Muscle of back (tissue), 11 donors: ENCODE results near the gene ETV6. TPM values are rescaled to one million over a fixed set of nuclear protein-coding genes. Genes with fewer than 3 reads are reported as not detected.
"Not testable (repeated sequence)": the region's sequence is repeated elsewhere in the genome, so short reads cannot be mapped to it uniquely, and the experiment has no call there.

Source experiments
- DNase-seq, 3 donors: peaks; one replicate each; pipeline versions ENCODE4 v3.0.0 to v3.0.0-alpha.2; 2013
- polyA plus RNA-seq, 10 donors: library from polyadenylated mRNA; unstranded; fragments of 120-200 nt; gene quantifications; one replicate each; pipeline ENCODE4 v1.2.1, GENCODE V29; 2013; ENCODE audit not compliant: insufficient read length in 10 of 10

ETV6 gene
- polyA plus RNA-seq, 10 donors = 7.1 to 13.0 (median 11.0) TPM

- DNase-seq = no peak
These were observed 16.9 kb downstream of the ETV6 start for GRCh38 chr12:11666131-11667050.

GRCh38 chr12:11667171-11667570 lies 17.7 kb downstream of the ETV6 start:
- DNase-seq = no peak

GRCh38 chr12:11668611-11669010 lies 19.1 kb downstream of the ETV6 start:
- DNase-seq = no peak

GRCh38 chr12:11669348-11669747 lies 19.9 kb downstream of the ETV6 start:
- no peak for DNase-seq

GRCh38 chr12:11672256-11673191 lies 23.1 kb downstream of the ETV6 start:
- DNase-seq = no peak

- no peak for DNase-seq
These were observed 24.4 kb downstream of the ETV6 start for GRCh38 chr12:11673666-11674461.

GRCh38 chr12:11674894-11675390 lies 25.5 kb downstream of the ETV6 start:
- DNase-seq = no peak

- no peak for DNase-seq
These were observed 26.6 kb downstream of the ETV6 start for GRCh38 chr12:11676052-11676451.

GRCh38 chr12:11677093-11677492 lies 27.6 kb downstream of the ETV6 start:
- DNase-seq = peak in 1 of 3 donors; percentile 66

GRCh38 chr12:11677752-11678151 lies 28.3 kb downstream of the ETV6 start:
- no peak for DNase-seq

- DNase-seq = no peak
These were observed 29.3 kb downstream of the ETV6 start for GRCh38 chr12:11678781-11679180.

GRCh38 chr12:11681207-11681606 lies 31.7 kb downstream of the ETV6 start:
- no peak for DNase-seq

- not testable (repeated sequence) for DNase-seq
These were observed 32.2 kb downstream of the ETV6 start for GRCh38 chr12:11681695-11682094.

GRCh38 chr12:11684393-11684792 lies 34.9 kb downstream of the ETV6 start:
- DNase-seq = no peak

- no peak for DNase-seq
These were observed 35.3 kb downstream of the ETV6 start for GRCh38 chr12:11684811-11685210.

GRCh38 chr12:11685316-11685715 lies 35.8 kb downstream of the ETV6 start:
- DNase-seq = no peak

- DNase-seq = no peak
These were observed 36.2 kb downstream of the ETV6 start for GRCh38 chr12:11685716-11686115.

- DNase-seq = no peak
These were observed 36.6 kb downstream of the ETV6 start for GRCh38 chr12:11686120-11686519.

- no peak for DNase-seq
These were observed 38.1 kb downstream of the ETV6 start for GRCh38 chr12:11687528-11687927.

- no peak for DNase-seq
These were observed 38.9 kb downstream of the ETV6 start for GRCh38 chr12:11688379-11688778.

- DNase-seq = no peak
These were observed 39.4 kb downstream of the ETV6 start for GRCh38 chr12:11688831-11689230.
